Vagina (tissue), 2 donors: ENCODE measurements around the gene FAM53A. TPM values are rescaled to one million over a fixed set of nuclear protein-coding genes. Genes with fewer than 3 reads are reported as not detected.

Experiments used
- DNase-seq, 2 donors: peaks; one replicate each; pipeline ENCODE4 v3.0.0-alpha.2; 2017; ENCODE audit errors: extremely low spot score in 2 of 2
- H3K27ac ChIP-seq: fragments of 200-600 bp; sonication (generic); one replicate; pipeline ENCODE4 v1.5.1; 2019
- H3K27me3 ChIP-seq: fragments of 200-600 bp; sonication (generic); one replicate; pipeline ENCODE4 v1.5.1; 2019
- H3K36me3 ChIP-seq, 2 donors: fragments of 200-600 bp; sonication (generic); one replicate each; pipeline ENCODE4 v1.5.1; 2017 to 2019
- H3K4me1 ChIP-seq: fragments of 200-600 bp; sonication (generic); one replicate; pipeline ENCODE4 v1.5.1; 2019
- H3K4me3 ChIP-seq, 2 donors: fragments of 200-600 bp; sonication (generic); 1 replicate in 1 of 2; 2 replicates in 1 of 2; pipeline ENCODE4 v1.5.1; 2016 to 2019
- H3K9me3 ChIP-seq: fragments of 200-600 bp; sonication (generic); one replicate; pipeline ENCODE4 v1.5.1; 2019
- CTCF ChIP-seq, 3 experiments: fragments of 450-650 bp in 2 of 3; fragments of 200-600 bp in 1 of 3; sonication (generic) in 1 of 3; IDR thresholded peaks; one replicate each; pipeline ENCODE4 v1.5.1; 2017 to 2019; ENCODE audit warnings: antibody characterized with exemption in 3 of 3, mild to moderate bottlenecking in 2 of 3, moderate library complexity in 2 of 3
- POLR2A ChIP-seq, 2 donors: fragments of 450-650 bp; IDR thresholded peaks; one replicate each; pipeline ENCODE4 v1.6.1; 2017; ENCODE audit warnings: antibody characterized with exemption in 2 of 2, mild to moderate bottlenecking in 2 of 2, moderate library complexity in 2 of 2
- POLR2AphosphoS5 ChIP-seq, 2 donors: sonication (generic); formaldehyde crosslinking; IDR thresholded peaks; one replicate each; pipeline ENCODE4 v1.9.0; 2017; ENCODE audit warnings: antibody characterized with exemption in 2 of 2, mild to moderate bottlenecking in 2 of 2, low read depth in 1 of 2; ENCODE audit not compliant: insufficient read depth in 1 of 2
- intact Hi-C: fragments of 100-400 bp; cut with DNase I; formaldehyde crosslinking; loops from one replicate; pipeline ENCODE4 v1.15.1; 2023
- total RNA-seq: library from RNA; depleted of rRNA; stranded (reverse); fragments of >200 nt; gene quantifications from one replicate; pipeline ENCODE4 v1.2.3, GENCODE V29; 2016

Gene FAM53A
- total RNA-seq, 1 donor from 2014 or later: 13.8 TPM

GRCh38 chr4:1720163-1720983 lies 36.3 kb upstream of the FAM53A start:
- intact Hi-C loops: no loop called here
- Histone ChIP-seq H3K4me3 (peak overlapping the region; percentile 54 to 60), H3K4me1 (peaks cover 41% of the 10 kb centered on the region), H3K36me3 (peaks cover 0 to 12% of the 10 kb centered on the region in 2 donors), H3K27me3 (no peaks in the 10 kb centered on the region), H3K9me3 (no peaks in the 10 kb centered on the region), H3K27ac (peak overlapping the region; percentile 79)
- no peak for TF ChIP-seq CTCF (IDR thresholded peaks at IDR 0.05)
- peak in 1 of 2 donors; percentile 50 for TF ChIP-seq POLR2AphosphoS5 (IDR thresholded peaks at IDR 0.05; ENCODE audit: insufficient read depth in 1 of 2, low read depth in 1 of 2)
- no peak for TF ChIP-seq POLR2A (IDR thresholded peaks at IDR 0.05)
- no peak for DNase-seq

GRCh38 chr4:1718095-1718850 lies 34.2 kb upstream of the FAM53A start:
- intact Hi-C loops: no loop called here
- peaks cover 58% of the 10 kb centered on the region for H3K4me1 ChIP-seq

GRCh38 chr4:1717129-1718094 lies 33.3 kb upstream of the FAM53A start:
- no peak for DNase-seq
- TF ChIP-seq CTCF (IDR thresholded peaks at IDR 0.05) (no peak), POLR2A (IDR thresholded peaks at IDR 0.05) (no peak), POLR2AphosphoS5 (IDR thresholded peaks at IDR 0.05; ENCODE audit: insufficient read depth in 1 of 2, low read depth in 1 of 2) (no peak)
- no peak overlapping the region for H3K4me3 ChIP-seq
- H3K27me3 ChIP-seq: no peaks in the 10 kb centered on the region
- intact Hi-C loops: no loop called here
- H3K4me1 ChIP-seq: peaks cover 59% of the 10 kb centered on the region
- H3K36me3 ChIP-seq: peaks cover 0 to 12% of the 10 kb centered on the region in 2 donors
- no peaks in the 10 kb centered on the region for H3K9me3 ChIP-seq
- H3K27ac ChIP-seq: no peak overlapping the region

More at GRCh38 chr4:1718095-1718850, 34.2 kb upstream of the FAM53A start:
- no peak overlapping the region for H3K27ac ChIP-seq
- no peak for DNase-seq
- TF ChIP-seq POLR2A (IDR thresholded peaks at IDR 0.05) (no peak), POLR2AphosphoS5 (IDR thresholded peaks at IDR 0.05; ENCODE audit: insufficient read depth in 1 of 2, low read depth in 1 of 2) (no peak), CTCF (IDR thresholded peaks at IDR 0.05) (no peak)
- H3K9me3 ChIP-seq: no peaks in the 10 kb centered on the region
- peaks cover 0 to 12% of the 10 kb centered on the region in 2 donors for H3K36me3 ChIP-seq
- no peaks in the 10 kb centered on the region for H3K27me3 ChIP-seq
- no peak overlapping the region for H3K4me3 ChIP-seq

- no peak for DNase-seq
- Histone ChIP-seq H3K27ac (no peak overlapping the region), H3K27me3 (no peaks in the 10 kb centered on the region), H3K36me3 (peaks cover 0 to 12% of the 10 kb centered on the region in 2 donors), H3K9me3 (no peaks in the 10 kb centered on the region), H3K4me3 (no peak overlapping the region), H3K4me1 (peaks cover 51% of the 10 kb centered on the region)
- TF ChIP-seq CTCF (IDR thresholded peaks at IDR 0.05) (no peak), POLR2A (IDR thresholded peaks at IDR 0.05) (no peak), POLR2AphosphoS5 (IDR thresholded peaks at IDR 0.05; ENCODE audit: insufficient read depth in 1 of 2, low read depth in 1 of 2) (no peak)
- intact Hi-C loops: no loop called here
Observed at GRCh38 chr4:1716065-1716945, 32.2 kb upstream of the FAM53A start.
